D341Med (cell line): ENCODE data around the gene NHLH2.

Experiments used
- DNase-seq: peaks from one replicate; pipeline ENCODE4 v3.0.0; 2012; ENCODE audit warnings: low spot score

NHLH2 gene

DNA sequence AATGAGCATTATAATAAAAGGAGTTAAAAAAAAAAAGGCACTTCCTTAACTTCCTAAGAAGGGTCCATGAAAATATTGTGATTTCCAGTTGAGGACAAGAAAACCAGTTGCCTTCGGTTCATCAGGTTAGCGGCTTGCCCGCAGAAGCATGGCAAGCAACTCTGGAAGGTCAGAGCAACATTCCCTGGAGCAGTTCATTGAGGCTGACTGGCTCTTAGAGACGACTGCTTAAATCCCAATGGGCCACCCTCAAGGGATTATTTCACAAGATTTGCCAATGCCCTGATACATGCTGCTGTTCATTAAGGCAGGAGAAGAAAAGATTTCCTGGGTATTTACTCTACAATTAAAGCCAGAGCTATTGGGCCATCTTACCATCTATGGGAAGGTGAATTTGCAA lies 43.4 kb downstream of the NHLH2 start:
- DNase-seq = peak; percentile 41

DNA sequence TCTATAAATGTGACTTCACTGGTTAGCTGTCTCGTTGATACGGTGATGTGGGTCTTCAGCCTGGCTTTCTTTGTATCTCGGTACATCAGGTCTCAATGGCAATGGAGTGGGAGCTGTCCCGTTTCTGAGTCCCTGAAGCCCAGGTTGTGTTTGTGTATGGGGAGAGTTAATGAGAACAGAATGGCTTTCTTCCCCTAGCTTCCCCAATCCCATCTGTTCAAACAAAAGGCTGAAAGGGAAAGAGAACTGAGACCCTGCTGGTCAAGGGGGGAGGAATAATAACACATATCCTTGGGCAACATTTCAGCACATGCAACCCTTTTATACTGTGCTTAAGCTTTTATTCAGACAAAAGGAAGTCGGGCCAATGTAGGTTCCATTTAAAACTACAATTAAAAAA lies 44.0 kb downstream of the NHLH2 start:
- DNase-seq = no peak

DNA sequence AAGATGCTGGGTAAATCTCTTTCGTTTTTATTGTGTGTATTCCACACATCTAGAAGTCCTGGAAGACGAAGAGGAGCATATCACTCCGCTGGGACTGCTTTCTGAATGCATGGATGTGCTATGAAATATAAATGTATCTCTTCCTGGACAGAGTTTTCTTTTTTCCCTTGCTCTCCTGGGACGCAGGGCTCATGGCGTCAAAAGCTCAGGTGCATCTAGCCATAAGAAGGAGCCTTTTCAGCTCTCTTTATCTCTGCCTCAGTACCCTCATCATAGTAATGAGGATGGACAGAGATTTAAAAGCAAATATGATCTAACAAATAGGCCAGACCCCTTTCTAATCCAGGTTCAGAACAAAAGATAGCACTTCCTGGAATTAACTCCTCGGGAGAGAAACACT lies 44.9 kb downstream of the NHLH2 start:
- DNase-seq = no peak

DNA sequence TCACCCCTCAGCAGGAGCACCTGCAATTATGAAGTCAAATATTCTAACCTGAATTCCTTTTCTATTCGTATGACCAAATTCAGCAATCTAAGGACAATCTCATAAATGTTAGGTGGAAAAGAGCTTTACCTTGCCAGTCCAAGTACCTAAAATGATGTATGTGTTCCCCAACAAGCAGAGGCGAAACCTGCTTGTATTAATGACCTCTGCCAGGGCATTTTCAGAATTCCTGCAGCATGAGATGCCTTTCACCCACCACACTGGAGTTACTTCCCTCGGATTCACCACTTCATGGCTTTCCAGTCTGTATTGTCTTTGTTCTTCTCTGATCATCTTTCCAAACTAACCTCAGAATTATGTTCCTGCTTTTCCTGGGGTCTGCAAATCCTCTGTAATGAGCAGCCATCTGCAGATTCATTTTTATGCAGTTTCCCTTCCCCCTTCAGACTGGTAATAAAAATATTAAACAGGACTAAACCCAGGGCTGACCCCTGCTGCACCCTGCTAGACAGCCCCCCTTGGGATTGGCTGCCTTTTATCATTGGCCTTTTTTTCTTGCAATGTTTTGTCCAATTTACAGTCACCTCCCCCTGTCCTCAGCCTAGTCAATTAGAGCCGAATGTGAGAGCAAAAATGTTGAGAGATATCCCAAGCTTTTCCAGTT lies 45.8 kb downstream of the NHLH2 start:
- no peak for DNase-seq

DNA sequence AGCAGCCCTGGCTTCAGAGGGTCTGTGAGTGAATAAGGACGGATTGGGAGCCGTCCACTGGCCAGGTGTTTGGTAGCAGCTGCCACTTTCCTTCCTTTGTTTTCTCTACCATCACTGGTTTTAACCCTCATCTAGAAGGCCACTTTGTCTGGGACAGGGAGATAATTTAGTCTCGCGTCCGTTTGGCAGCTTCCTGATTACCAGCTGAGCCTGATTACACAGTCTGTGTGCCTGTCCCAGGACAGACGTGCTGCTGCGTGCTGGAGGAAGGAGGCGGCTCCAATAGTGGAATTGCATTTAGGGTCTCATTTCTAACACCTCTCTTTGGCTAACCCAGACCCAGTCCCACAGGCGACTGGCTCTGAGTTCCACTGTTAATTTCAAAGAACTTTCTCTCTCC lies 47.8 kb downstream of the NHLH2 start:
- no peak for DNase-seq

DNA sequence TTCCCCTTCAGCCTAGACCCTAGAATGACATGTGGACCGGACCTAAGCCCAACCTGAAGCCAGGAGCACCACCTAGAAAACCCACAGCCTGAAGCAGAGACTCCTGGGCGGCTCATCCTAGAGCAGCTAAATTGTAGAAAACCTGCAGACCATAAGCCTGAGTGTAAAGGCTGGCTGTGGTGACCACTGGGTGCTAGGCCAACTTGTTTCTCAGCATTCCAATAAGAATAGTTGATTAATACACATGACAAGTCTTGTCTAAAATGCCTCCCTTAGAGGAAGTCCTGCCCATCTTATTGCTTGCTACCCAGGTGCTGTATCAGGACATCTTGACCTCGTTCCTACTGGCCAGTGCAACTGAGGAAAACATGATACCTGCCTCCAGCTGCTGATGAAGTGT lies 49.1 kb downstream of the NHLH2 start:
- no peak for DNase-seq

DNA sequence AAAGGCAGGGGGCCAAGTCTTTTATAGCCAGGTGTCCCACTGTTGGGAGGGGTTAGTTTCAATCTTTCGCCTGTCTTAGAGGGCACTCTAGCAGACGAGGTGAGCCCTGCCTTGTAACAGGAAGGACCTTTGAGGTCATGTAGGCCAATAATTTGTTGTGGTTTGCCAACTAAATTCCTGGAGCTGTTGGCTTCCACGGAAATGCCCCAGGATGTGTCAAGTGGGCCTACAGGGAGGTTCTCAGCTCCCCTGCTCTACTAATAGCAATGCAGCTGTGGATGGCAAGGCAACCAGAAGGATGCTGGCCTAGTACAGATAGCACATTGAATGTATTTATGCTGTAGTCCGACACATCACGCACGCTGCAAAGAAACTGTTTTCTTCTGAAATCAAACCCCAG lies 50.1 kb downstream of the NHLH2 start:
- no peak for DNase-seq

DNA sequence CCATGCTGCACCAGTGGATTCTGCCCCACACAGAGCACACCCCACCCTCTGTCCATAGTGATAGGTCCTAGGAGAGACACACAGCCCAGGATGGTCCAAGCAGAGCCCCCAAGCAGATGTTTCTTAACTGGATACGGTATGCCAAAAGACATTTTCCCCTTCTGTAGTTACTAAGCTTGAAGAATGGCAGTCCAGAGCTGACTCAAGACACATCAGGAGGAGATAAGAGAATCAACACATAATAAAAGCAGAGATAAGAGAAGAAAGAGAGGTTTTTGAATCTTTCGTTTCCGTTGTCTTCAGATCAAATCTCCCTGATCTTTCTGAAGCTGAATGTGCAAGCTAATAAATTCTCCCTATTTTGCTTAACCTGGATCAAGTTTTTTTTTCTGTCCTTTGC lies 50.6 kb downstream of the NHLH2 start:
- no peak for DNase-seq
